Hematopoietic multipotent progenitor cell treated with erythropoietin and hydrocortisone succinate and interleukin-3 and kit ligand, for 15 days (in vitro differentiated cells): Measurements from ENCODE around the gene SEH1L.
"Not testable (repeated sequence)": the region's sequence is repeated elsewhere in the genome, so short reads cannot be mapped to it uniquely, and the experiment has no call there.

ENCODE experiments used
- DNase-seq: peaks from one replicate; pipeline ENCODE4 v3.0.0-alpha.2; 2015; ENCODE audit warnings: low spot score

The SEH1L gene, protein sequence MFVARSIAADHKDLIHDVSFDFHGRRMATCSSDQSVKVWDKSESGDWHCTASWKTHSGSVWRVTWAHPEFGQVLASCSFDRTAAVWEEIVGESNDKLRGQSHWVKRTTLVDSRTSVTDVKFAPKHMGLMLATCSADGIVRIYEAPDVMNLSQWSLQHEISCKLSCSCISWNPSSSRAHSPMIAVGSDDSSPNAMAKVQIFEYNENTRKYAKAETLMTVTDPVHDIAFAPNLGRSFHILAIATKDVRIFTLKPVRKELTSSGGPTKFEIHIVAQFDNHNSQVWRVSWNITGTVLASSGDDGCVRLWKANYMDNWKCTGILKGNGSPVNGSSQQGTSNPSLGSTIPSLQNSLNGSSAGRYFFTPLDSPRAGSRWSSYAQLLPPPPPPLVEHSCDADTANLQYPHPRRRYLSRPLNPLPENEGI

DNA sequence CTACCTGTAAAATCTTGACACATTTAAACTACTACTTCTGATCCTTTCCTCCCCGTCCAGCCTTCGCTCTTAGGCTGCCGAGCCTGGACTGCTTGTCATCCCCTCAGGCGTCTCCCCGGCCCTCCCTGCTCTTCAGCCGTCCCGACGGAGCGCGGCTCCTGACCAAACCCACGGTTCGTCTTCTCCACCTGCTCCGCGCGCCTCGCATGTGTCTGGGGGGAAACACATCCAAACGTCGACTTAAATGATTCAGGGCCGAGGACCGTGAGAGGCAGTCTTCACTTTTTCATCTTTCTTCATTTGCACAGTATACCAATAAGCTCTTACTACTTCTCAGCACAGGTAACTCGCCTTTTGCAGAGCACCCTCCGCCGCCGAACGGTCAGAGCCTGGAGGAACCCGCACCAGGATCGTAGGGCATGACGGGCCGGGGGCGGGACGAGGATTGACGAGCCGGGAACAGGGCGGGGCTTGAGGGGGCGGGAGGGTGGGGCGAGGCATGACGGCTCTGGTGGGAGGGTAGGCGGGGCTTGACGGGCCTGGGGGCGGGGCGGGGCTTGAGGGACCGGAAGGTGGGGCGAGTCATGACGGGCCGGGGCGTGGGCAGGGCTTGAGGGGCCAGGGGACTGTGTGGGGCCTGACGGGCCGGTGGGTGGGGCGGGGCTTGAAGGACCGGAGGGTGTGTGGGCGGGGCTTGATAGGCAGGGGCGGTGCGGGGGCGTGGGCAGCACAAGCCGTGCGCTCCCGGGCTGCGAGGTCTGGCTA lies at the start of gene SEH1L:
TSS of gene SEH1L (plus strand) at position 727 of the 765 bp plus-strand sequence. CDS start 111 bp downstream, outside the sequence.
- DNase-seq = peak; percentile 98

DNA sequence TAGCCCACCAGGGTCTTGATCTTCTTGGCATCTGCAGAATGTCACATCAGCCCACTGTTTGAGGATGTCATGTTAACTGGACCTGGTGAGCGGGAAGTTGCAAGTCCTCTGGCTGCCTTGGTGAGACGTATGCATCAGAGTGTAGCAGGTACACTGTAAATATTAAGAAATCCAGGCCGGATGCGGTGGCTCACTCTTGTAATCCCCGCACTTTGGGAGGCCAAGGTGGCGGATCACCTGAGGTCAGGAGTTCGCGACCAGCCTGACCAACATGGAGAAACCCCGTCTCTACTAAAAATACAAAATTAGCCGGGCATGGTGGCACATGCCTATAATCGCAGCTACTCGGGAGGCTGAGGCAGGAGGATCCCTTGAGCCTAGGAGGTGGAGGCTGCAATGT lies 46.6 kb upstream of the SEH1L start:
- DNase-seq = not testable (repeated sequence)

DNA sequence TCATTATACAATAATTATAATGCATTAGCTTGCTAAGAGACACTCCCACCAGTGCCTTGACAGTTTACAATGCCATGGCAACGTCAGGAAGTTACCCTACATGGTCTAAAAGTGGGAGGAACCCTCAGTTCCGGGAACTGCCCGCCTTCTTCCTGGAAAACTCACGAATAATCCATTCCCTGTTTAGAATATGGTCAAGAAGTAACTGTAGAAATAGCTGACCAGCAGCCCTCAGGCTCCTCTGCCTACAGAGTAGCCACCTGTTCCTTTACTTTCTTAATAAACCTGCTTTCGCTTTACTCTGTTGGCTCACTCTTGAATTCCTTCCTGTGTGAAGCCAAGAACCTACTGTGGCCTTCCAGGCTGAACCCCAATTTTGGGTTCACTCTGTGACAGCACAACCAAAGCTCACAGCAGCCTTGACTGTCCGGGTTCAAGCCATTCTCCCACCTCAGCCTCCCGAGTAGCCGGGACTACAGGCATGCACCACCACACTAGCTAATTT lies 43.7 kb upstream of the SEH1L start:
- peak; percentile 78 for DNase-seq

DNA sequence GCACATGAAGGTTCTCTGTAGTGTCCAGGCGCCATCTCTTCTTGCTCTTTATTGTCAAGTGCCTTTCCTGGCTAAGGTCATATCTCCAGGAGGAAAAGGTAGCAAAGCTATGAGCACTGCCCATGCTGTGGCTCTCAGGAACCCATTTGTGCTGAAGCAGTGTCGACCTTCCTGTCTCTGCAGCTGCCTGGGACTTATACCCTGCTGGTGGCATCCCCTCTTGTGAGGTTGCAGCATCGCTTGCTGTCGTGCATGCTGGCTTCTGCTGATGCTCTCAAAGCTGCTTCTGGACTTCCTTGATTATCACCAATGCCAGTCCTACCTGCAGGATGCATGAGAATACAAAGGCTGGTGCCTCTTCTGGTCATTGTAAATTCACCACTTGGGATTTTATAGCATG lies 41.7 kb upstream of the SEH1L start:
- no peak for DNase-seq

DNA sequence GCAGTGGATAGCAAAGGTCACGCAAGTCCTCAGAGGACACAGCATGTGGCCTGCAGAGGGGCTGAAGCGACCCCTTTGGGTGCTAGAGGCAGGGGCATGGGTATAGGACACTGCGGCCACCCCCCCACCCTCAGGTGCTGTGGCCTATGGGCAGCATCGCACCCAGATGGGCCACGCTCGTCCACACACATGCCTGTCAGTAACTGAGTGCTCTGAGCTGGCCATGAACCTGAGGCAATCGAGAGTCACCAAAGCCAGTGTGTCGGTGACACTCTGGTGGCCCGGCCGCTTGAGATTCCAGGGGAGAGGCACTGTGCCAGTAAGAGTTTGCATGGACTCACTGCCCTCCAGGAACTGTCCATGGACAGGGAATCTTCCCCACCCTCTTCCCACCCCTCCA lies 41.0 kb upstream of the SEH1L start:
- no peak for DNase-seq

DNA sequence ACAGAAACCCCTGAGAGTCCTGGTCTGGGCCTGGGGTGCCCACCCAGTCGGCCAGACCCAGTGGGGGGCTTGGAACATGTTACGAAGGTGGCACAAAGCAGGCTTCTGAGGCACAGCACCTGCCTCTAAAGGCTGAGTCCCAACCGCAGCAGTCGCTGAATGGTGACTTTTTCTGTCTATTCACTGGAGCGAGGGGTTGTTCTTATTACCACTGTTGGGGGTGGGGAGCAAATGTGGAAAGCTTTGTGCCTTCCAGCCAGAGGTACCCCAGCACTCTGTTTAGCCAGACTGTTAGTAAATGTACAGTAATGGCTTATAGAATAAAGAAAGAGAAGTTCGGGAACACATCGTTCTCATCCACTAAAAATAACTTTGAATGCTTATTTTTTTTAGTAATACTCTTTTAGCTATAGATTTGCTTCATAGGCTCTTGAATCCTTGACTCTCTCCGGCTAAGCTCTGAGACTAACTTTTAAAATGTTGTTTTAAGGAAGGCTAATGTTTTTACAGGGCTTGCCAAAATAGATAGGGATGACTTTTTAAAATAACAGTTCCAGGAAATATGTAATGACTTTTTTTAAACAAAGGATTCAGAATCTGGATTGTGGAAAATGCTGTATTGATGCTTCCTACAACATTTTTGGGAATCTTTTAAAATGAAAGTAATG lies 40.4 kb upstream of the SEH1L start:
- no peak for DNase-seq

DNA sequence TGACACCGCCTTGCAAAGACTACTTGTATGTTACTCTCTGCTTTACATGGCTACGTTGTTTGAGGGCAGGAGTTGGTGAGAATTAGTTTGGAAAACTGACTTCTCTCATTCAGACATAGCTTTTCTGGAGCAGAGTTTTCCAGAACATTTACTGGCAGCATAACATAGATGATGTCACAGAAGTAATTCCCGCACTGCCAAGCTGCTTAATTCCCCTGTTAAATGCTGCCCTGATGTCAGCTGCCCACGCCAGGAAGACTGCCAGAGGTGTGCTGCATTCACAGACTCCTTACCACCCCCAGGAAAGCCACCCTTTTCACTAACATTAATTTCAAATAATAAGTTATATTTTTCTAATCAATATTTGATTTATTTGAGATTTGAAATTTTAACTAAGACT lies 39.1 kb upstream of the SEH1L start:
- no peak for DNase-seq

DNA sequence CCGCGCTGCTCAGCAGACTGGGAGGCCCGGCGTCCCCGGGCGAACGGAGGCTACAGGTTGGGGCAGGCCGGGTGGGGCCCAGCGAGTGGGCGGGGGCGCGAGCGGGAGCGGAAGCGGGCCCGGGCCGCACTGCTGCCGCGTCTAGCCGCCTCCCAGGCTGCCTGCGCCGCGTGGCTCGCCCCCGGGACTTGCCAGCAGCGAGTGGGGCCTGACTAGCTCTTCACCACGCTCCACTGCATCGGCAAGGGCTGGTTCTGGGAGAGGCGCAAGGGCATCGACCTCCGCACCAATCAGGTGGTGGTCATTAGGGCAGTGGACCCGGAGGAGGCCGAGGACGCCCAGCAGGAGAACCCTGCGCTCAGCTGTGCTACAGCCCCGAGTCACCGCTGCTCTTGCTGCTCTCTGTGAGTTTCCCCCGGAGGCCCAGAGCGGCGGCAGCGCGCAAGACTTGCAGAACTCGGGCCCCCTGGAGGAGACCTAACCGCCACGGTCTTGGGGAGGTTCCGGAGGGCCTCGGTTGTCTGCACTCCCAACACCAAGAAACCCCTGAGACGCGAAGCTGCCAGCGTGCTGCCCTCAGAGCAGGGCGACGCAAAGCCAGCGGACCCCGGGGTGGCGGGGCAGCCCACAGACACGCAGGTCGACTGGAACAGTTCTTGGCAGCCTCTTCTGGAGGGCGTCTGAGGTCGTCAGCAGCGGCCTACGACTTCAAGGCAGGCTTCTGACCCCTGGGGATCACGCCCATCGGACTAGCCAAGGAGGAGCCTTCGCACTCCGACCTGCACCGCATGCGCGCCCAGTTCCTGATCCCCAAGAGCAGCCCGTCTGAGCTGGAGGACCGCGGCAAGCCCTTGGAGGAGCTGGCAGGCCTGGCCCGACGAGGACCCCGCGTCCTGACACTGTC lies 36.5 kb upstream of the SEH1L start:
- no peak for DNase-seq

DNA sequence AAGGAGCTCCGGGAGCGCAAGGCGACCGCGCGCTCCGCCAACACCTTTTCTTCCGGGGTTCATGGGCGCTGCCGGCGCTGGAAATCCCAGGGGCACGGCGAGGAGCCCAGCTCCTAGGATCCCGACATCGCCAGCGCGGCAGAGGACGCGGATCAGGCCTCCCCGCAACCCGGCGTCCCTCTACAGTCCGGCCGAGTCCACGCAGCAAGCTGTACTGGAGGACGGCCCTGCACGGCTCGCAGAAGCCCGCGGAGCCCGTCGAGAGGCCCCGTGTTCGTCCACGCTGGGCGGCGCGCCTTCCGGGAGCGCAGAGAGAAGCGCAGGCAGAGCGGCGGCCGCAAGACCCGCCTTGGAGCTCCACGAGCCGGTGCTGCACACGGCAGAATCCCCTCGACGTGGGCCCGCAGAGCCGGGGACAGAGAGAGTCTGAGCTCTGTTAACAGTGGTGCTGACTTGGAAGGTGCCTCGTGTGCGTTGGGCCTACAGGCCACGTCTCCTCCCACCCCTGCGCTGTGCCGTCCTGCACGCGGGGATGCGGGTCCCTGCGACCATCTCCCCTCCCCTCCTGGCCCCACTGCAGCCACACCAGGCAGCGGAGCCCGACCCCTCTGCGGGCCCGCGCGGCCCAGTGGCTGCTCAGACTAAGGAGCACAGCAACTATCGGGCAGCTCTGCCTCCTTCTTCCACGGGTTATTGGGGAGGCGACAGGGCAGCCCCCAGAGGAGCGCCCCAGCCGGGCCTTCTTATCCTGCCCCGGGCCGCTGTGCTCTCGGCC lies 35.7 kb upstream of the SEH1L start:
- DNase-seq = no peak

DNA sequence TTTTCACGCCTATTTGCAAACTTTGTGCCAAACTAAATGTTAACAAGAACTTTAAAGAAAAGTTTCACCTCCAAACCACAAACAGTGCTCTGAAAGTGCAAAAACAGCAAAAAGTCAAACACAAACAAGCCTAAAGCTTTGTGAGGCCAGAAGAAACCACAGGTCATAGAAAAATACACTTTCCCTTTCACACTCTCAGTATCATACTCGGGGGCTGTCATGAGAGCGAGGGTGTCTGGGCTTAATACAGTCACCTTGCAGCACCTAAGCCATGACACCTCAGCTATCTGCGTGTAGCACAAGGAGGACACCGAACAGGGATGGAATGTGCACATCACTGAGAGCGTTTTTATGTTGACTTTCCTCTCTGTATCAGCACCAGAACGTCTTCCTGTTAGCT lies 26.6 kb upstream of the SEH1L start:
- DNase-seq = no peak

DNA sequence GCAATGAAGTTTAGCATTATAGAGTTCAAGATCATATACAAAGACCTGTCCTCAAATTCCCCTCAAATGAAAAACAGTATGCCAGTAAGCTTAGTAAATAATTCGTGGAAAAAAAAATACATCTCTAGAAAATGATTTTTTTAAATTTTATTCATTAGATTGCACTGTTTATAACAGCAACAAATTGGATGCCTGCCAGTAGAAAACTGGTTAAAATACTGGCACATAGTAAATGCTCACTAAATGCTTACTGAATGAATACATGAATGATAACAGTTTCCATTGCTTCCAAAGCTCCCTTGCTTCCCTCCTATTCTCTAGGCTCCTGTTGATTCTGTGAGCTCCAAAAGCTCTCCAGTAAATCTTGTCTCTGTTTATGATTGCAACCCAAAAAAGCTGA lies 25.5 kb upstream of the SEH1L start:
- no peak for DNase-seq

DNA sequence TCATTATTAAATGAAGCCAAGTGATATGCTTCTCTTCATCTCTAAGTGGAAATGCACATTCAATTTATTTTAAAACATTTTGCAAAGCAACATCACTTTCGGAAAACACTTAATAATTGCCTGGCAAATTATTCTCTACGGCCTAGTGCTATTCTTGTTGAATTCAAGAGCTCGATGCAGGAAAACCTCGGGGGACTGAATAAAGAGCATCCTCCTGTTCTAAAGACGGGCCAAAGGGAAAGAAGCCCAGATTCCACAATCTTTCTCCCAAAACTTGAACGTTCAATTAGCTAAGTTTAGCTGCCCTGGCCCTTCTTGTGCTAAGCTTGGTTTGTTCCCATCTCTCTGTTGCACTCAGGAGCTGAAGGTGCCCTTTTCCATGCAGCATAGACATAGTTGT lies 23.2 kb upstream of the SEH1L start:
- no peak for DNase-seq

DNA sequence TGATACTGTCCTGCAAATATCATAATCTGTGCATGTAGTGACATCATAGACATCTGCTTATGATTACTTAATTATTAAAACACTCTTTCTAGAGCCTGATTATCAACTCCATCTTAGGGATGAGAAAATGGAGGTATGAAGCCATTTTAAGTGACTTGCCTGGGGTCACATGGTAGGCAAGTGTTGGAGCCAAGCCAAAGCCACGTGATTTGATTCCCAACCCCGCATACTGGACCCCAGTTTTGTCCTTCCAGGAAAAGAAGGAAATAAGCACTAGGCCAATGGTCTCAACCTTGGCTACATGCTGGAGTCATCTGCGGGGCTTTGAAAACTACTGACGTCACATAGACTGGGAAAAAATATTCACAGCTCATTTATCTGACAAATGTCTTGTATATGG lies 19.6 kb upstream of the SEH1L start:
- DNase-seq = no peak

DNA sequence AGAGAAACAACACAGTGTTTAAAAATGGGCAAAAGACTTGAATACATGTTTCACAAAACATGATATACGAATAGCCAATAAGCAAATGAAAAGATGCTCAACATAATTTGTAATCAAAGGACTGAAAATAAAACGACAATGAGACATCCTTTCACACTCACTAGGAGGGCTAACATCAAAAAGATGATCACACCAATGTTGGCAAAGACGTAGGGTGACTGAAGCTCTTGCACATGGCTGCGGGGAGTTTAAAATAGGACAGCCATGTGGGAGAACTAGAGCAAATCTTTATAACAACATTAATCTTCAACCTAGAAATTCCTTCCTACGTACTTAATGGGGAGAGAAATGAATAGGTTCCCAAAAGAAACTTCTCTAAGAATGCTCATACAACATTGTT lies 19.2 kb upstream of the SEH1L start:
- DNase-seq = no peak

DNA sequence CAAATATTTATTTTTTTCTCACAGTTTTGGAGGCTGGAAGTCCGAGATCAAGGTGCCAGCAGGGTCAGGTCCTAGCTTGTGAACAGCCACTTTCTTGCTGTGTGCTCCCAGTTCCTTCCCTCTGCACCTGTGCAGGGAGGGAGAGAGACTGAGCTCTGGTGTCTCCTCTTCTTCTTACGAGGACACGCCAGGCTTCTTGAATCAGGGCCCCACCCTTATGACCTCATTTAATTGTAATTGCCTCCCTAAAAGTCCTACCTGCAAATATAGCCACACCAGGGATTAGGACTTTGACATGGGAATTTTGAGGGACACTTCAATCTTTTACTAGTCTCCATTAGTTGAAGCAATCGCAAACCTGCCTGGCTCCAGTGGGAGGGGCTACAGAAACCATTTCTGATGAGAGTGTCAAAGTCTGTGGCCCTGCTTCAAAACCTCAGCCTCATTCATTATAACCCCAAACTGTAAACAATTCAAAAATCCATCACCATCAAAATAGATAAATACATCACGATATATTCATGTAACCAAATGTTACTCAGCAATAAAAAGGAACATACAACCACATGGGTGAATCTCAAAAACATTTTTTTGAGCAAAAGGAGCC lies 18.2 kb upstream of the SEH1L start:
- DNase-seq = no peak

DNA sequence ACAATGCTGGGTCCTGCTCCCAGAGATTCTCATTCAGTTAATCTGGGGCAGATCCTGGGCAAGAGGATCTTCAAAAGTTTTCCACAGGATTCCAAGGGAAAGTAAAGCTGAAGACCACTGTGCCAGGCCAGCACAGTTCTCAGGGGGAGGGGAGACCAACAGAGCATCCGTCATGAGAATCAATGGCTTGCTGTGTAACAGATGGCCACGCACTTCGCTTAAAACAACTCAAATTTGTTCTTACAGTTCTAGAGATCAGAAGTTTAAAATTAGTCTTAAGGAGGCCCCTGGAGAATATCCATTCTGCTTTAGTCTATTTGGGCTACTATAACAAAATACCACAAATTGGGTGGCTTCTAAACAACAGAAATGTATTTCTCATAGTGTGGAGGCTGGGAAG lies 17.4 kb upstream of the SEH1L start:
- no peak for DNase-seq

DNA sequence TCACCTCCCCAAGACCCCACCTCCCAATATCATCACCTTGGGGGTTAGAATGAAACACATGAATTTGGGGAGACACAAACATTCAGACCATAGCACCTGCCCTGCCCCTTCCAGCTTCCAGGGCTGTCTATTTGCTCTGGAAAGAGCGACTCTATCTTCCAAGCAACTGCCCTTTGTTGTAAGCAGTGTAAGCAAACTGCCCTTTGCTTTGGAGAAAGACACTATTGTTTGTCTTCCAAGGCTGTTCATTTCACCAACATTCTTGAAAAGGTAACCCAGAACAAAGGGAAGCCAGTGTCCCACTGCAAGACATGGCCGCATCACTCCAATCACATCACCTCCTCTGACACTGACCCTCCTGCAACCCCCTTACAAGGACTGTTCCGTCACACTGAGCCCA lies 16.9 kb upstream of the SEH1L start:
- DNase-seq = no peak

DNA sequence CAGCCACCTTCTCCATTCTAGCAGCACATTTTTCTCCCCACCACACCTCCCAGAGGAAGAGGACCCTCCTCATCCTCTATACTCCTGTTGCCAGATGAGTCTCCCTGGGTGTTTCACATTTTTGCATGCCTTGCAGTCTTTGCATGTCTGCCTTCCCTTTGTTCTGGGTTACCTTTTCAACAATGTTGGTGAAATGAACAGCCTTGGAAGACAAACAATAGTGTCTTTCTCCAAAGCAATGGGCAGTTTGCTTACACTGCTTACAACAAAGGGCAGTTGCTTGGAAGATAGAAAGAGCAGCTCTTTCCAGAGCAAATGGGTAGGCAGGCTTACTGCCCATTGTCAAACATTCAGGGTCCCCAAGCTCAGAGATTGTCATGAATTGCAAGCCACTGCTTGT lies 14.5 kb upstream of the SEH1L start:
- no peak for DNase-seq

DNA sequence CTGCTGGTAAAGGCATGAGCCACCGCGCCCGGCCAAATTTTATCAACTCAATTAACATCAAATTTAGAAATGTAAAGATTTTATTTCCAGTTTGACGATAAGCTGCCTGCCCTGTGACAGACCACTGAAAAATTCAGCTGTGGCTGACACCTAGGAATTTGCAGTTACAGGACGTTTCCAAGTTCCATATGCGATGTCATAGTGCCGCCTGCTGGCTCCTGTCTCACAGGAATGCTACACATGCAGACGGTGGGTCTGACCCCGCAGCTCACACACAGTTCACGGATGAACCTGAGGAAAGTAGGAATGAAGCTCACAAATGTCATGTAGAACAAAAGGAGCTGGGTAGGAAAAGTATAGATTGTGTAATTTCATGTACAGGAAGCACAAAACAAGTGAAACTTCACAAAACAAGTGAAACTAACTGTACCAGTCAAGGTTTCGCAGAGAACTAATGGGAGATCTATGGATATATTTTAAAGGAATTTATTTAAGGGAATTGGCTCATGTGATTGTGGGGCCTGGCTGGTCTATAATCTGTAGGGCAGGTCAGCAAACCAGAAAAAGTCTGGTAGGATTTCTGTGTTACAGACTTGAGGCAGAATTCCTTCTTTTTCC lies 13.2 kb upstream of the SEH1L start:
- peak; percentile 74 for DNase-seq

DNA sequence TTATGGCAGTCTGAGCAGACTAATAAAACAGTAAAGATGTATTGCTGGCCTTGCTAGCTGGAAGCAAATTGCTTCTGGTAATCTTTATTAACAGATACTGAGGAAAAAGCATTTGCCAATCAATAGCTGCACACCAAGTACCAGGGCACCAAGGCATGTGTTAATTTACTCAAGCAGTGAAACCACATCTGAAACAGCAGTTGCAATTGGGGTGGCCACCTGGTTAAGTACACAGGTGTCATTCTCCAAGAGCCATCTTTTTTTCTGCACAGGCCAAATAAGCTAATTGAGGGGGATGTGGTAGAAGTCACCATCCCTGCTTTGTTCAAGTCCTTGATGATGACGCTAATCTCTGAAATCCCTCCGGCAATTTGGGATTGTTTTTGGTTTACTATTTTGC lies 8.6 kb upstream of the SEH1L start:
- no peak for DNase-seq
